ENCODE results near the gene LAMB4. TPM values are rescaled to one million over a fixed set of nuclear protein-coding genes. Genes with fewer than 3 reads are reported as not detected.
A peak's percentile ranks its signal among the peaks of the same experiment; 100 is the strongest.
"Not testable (repeated sequence)": the region's sequence is repeated elsewhere in the genome, so short reads cannot be mapped to it uniquely, and the experiment has no call there.

Gene LAMB4
- total RNA-seq, 4 donors from 2014 or later: 0.15 to 8.1 (median 1.7) TPM

GRCh38 chr7:108033309-108033708 is 96.9 kb downstream of the LAMB4 start:
- H3K27me3 ChIP-seq; H3K36me3 ChIP-seq; H3K9me3 ChIP-seq; intact Hi-C loops (cut with DNase I); H3K4me3 ChIP-seq (replicated peaks in 1 of 3): not testable (repeated sequence)
- DNase-seq: peak; percentile 21 to 47
- Histone ChIP-seq H3K4me1 (peaks cover 34 to 54% of the 10 kb centered on the region in 2 donors), H3K27ac (peak overlapping the region; percentile 79 to 82 (median 81))
- WGBS, 2 donors: 58 to 62% methylated on average over 8 of the region's 8 CpGs
- TF ChIP-seq CTCF (IDR thresholded peaks at IDR 0.05): peak in 1 of 6 experiments; percentile 22

- intact Hi-C loops (cut with DNase I): no loop called here
- peaks cover 31 to 48% of the 10 kb centered on the region in 2 donors for H3K4me1 ChIP-seq
- H3K4me3 ChIP-seq (replicated peaks in 1 of 3): no peak overlapping the region
- WGBS, 2 donors: 89 to 97% methylated on average over 3 of the region's 3 CpGs
- no peaks in the 10 kb centered on the region for H3K27me3 ChIP-seq
- TF ChIP-seq POLR2A (IDR thresholded peaks at IDR 0.05) (no peak), CTCF (IDR thresholded peaks at IDR 0.05) (no peak)
- no peak for DNase-seq
- H3K36me3 ChIP-seq: no peaks in the 10 kb centered on the region
- H3K9me3 ChIP-seq: no peaks in the 10 kb centered on the region
- H3K27ac ChIP-seq: peak overlapping the region; percentile 50 to 72 (median 57)
Observed at GRCh38 chr7:108030516-108030915, 99.6 kb downstream of the LAMB4 start.

- TF ChIP-seq POLR2A (IDR thresholded peaks at IDR 0.05): no peak
- no peak for TF ChIP-seq CTCF (IDR thresholded peaks at IDR 0.05)
- DNase-seq: no peak
- no peaks in the 10 kb centered on the region for H3K36me3 ChIP-seq
- H3K4me1 ChIP-seq: peaks cover 31 to 38% of the 10 kb centered on the region in 2 donors
- H3K27ac ChIP-seq: peak overlapping the region in 2 of 3 donors; percentile 57 to 72
- WGBS, 2 donors: 92 to 93% methylated on average over 3 of the region's 3 CpGs
- H3K4me3 ChIP-seq (replicated peaks in 1 of 3): no peak overlapping the region
- intact Hi-C loops (cut with DNase I): no loop called here
- H3K27me3 ChIP-seq: no peaks in the 10 kb centered on the region
- H3K9me3 ChIP-seq: no peaks in the 10 kb centered on the region
Observed at GRCh38 chr7:108029034-108029433, 101.1 kb downstream of the LAMB4 start.

GRCh38 chr7:108028111-108028510 is 102.0 kb downstream of the LAMB4 start:
- 88 to 92% methylated on average over 2 of the region's 2 CpGs for WGBS, 2 donors
- DNase-seq: no peak
- TF ChIP-seq POLR2A (IDR thresholded peaks at IDR 0.05) (no peak), CTCF (IDR thresholded peaks at IDR 0.05) (no peak)
- no peaks in the 10 kb centered on the region for H3K27me3 ChIP-seq
- no peaks in the 10 kb centered on the region for H3K36me3 ChIP-seq
- H3K9me3 ChIP-seq: no peaks in the 10 kb centered on the region
- peaks cover 28 to 30% of the 10 kb centered on the region in 2 donors for H3K4me1 ChIP-seq
- intact Hi-C loops (cut with DNase I): no loop called here
- H3K27ac ChIP-seq: no peak overlapping the region
- H3K4me3 ChIP-seq (replicated peaks in 1 of 3): no peak overlapping the region

- intact Hi-C loops (cut with DNase I): no loop called here
Observed at GRCh38 chr7:108027239-108027638, 102.9 kb downstream of the LAMB4 start.

More at GRCh38 chr7:108027239-108027638, 102.9 kb downstream of the LAMB4 start:
- Histone ChIP-seq H3K4me3 (replicated peaks in 1 of 3) (no peak overlapping the region), H3K4me1 (peaks cover 25 to 27% of the 10 kb centered on the region in 2 donors), H3K9me3 (no peaks in the 10 kb centered on the region), H3K27ac (peak overlapping the region; percentile 43 to 66 (median 62)), H3K27me3 (no peaks in the 10 kb centered on the region), H3K36me3 (no peaks in the 10 kb centered on the region)
- TF ChIP-seq CTCF (IDR thresholded peaks at IDR 0.05) (no peak), POLR2A (IDR thresholded peaks at IDR 0.05) (no peak)
- WGBS, 2 donors: 47 to 52% methylated on average over 1 of the region's 1 CpG
- DNase-seq: no peak
